Colonic mucosa (tissue), 4 donors: ENCODE measurements around the gene ITIH5. TPM values are rescaled to one million over a fixed set of nuclear protein-coding genes. Genes with fewer than 3 reads are reported as not detected.

Experiments used
- DNase-seq: peaks from one replicate; pipeline ENCODE4 v3.0.0-alpha.2; 2020
- H3K27ac ChIP-seq: fragments of 200-600 bp; one replicate; pipeline ENCODE4 v1.8.0; 2021
- H3K27me3 ChIP-seq: fragments of 200-600 bp; one replicate; pipeline ENCODE4 v1.8.0; 2021
- H3K36me3 ChIP-seq: fragments of 200-600 bp; one replicate; pipeline ENCODE4 v1.8.0; 2021
- H3K4me1 ChIP-seq: fragments of 200-600 bp; one replicate; pipeline ENCODE4 v1.8.0; 2021; ENCODE audit warnings: mild to moderate bottlenecking
- H3K4me3 ChIP-seq: fragments of 200-600 bp; one replicate; pipeline ENCODE4 v1.8.0; 2021
- H3K9ac ChIP-seq, 2 donors: one replicate each; pipeline ENCODE4 v1.7.0; 2013; ENCODE audit warnings: control low read depth in 2 of 2, low read depth in 2 of 2, low read length in 2 of 2
- H3K9me3 ChIP-seq: fragments of 200-600 bp; one replicate; pipeline ENCODE4 v1.8.0; 2021
- CTCF ChIP-seq: fragments of 200-600 bp; IDR thresholded peaks from one replicate; pipeline ENCODE4 v1.8.0; 2022; ENCODE audit warnings: antibody characterized with exemption, mild to moderate bottlenecking
- intact Hi-C: fragments of 100-400 bp; cut with DNase I; formaldehyde crosslinking; loops from one replicate; pipeline ENCODE4 v1.14.1; 2022
- total RNA-seq, 2 donors: library from RNA; stranded (reverse); fragmentation: NEBNext Ultra II Directional in 1 of 2; extraction: Animal tissue kit (Norgen Biotek cat#: 25700) in 1 of 2; gene quantifications; one replicate each; pipeline ENCODE4 v1.2.1, GENCODE V29; 2021
- donor health status: healthy.
- donor health status: DM: no; HTN: no; CAD: no.
- donor health status: DM: no; HTN: no; CAD: no.

The ITIH5 gene
- total RNA-seq, 2 donors from 2014 or later, result 2.2 to 15.6 TPM

- no peak overlapping the region for H3K27ac ChIP-seq
- DNase-seq, result no peak
- no peak overlapping the region for H3K4me3 ChIP-seq
These were observed 94.8 kb downstream of the ITIH5 start for GRCh38 chr10:7571981-7572380.

DNA sequence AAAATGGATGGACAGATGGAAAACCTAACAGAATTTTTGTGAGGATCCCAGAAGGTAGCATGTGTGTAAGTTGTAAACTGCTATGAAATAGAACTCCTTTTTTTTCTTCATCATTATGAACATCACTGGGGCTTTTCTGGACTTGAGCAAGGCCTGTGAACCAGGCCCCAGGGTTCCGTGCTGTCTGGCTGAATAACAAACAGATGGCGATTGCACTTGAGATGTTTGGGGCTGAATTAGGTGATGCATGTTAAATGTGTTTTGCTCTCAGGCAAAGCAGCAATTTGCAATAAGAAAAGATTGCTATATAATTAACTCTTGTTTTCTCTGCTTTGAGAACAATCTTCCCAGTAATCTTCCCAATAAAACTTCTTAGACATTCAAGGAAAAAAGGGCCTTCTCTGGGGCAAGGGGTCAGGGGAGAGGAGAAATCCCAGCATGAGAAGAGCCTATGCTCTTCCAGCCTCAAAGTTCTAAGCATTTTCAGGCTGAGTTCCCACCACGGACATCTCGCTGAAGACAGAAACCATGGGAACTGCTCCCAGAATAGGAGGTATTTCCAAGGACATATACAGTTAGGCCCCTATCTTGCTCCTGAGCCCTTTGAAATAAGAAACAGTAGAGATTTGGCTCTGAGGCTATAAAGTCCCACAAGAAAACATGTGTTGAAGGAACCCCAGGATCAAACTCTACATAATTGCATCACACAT is 98.7 kb downstream of the ITIH5 start:
- H3K9me3 ChIP-seq, result no peaks in the 10 kb centered on the region
- no peaks in the 10 kb centered on the region for H3K4me1 ChIP-seq
- H3K4me3 ChIP-seq, result no peak overlapping the region
- no peaks in the 10 kb centered on the region for H3K27me3 ChIP-seq
- no peaks in the 10 kb centered on the region for H3K36me3 ChIP-seq
- H3K9ac ChIP-seq, result no peak overlapping the region
- no peak overlapping the region for H3K27ac ChIP-seq
- no peak for TF ChIP-seq CTCF
- DNase-seq, result no peak
- intact Hi-C loops, result no loop called here

More at GRCh38 chr10:7571981-7572380, 94.8 kb downstream of the ITIH5 start:
- no peak for TF ChIP-seq CTCF
- no peaks in the 10 kb centered on the region for H3K4me1 ChIP-seq
- H3K9me3 ChIP-seq, result no peaks in the 10 kb centered on the region
- H3K36me3 ChIP-seq, result no peaks in the 10 kb centered on the region
- intact Hi-C loops, result no loop called here
- H3K27me3 ChIP-seq, result no peaks in the 10 kb centered on the region
- no peak overlapping the region for H3K9ac ChIP-seq

DNA sequence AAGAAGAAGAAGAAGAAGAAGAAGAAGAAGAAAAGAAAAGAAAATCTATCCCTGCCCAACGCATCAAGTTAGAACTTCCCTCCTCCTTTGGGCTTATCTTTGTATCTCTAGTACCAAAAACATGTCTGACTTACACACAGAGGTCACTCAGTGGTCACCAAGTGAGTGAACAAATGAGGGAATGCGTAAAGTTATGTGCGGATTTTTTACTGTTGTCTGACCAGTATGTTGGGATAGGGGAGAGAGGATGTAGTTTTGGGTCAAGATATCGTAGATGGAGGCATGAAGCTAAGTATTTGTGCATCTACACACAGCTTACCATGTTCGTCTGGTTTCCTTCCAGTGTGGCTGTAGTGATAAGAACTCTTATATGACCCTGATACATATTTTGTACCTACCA is 99.9 kb downstream of the ITIH5 start:
- TF ChIP-seq CTCF, result no peak
- H3K36me3 ChIP-seq, result no peaks in the 10 kb centered on the region
- no peaks in the 10 kb centered on the region for H3K27me3 ChIP-seq
- H3K9ac ChIP-seq, result no peak overlapping the region
- H3K4me3 ChIP-seq, result no peak overlapping the region
- no peaks in the 10 kb centered on the region for H3K4me1 ChIP-seq
- H3K27ac ChIP-seq, result no peak overlapping the region
- DNase-seq, result no peak
- intact Hi-C loops, result no loop called here
- no peaks in the 10 kb centered on the region for H3K9me3 ChIP-seq

- no peaks in the 10 kb centered on the region for H3K36me3 ChIP-seq
- no peak overlapping the region for H3K9ac ChIP-seq
- intact Hi-C loops, result no loop called here
- no peak overlapping the region for H3K27ac ChIP-seq
- no peaks in the 10 kb centered on the region for H3K9me3 ChIP-seq
- no peak overlapping the region for H3K4me3 ChIP-seq
- no peak for TF ChIP-seq CTCF
- no peaks in the 10 kb centered on the region for H3K27me3 ChIP-seq
- DNase-seq, result no peak
- no peaks in the 10 kb centered on the region for H3K4me1 ChIP-seq
These were observed 100.9 kb downstream of the ITIH5 start for GRCh38 chr10:7565871-7566270.

DNA sequence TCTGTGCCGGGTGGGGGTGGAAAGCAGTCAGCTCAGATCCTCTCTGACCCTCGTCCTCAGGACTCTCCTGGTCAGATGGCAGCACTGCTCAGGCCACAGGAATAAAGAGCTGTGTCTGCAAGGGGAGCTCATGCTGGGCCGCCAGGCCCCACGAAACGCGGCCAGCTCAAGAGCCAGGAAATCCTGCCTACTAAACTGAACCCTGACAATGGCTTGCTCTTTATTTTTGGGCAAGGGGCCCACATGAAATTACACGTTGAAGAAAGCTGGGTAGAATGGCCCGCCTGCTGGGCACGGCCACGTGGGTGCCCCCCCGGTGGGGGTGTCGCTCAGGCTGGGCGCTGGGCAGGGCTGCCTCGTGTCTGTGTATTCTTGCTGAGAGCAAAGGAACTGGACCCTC is 103.0 kb downstream of the ITIH5 start:
- no peak for DNase-seq

More for the DNA sequence above, 103.0 kb downstream of the ITIH5 start:
- H3K9ac ChIP-seq, result no peak overlapping the region
- no peak overlapping the region for H3K4me3 ChIP-seq
- no peaks in the 10 kb centered on the region for H3K27me3 ChIP-seq
- no peak overlapping the region for H3K27ac ChIP-seq
- TF ChIP-seq CTCF, result no peak
- H3K36me3 ChIP-seq, result no peaks in the 10 kb centered on the region
- H3K9me3 ChIP-seq, result no peaks in the 10 kb centered on the region
- H3K4me1 ChIP-seq, result no peaks in the 10 kb centered on the region
- intact Hi-C loops, result no loop called here
